Erythroblast (primary cell): ENCODE data around the gene EIF4G3.

ENCODE experiments used
- GATA1 ChIP-seq: IDR thresholded peaks from 2 replicates; pipeline ENCODE4 v1.6.1; 2011; ENCODE audit warnings: low read depth, mild to moderate bottlenecking, control low read depth, low read length, moderate library complexity
- POLR2A ChIP-seq: IDR thresholded peaks from 2 replicates; pipeline ENCODE4 v1.6.1; 2011; ENCODE audit warnings: mild to moderate bottlenecking, low read length

DNA sequence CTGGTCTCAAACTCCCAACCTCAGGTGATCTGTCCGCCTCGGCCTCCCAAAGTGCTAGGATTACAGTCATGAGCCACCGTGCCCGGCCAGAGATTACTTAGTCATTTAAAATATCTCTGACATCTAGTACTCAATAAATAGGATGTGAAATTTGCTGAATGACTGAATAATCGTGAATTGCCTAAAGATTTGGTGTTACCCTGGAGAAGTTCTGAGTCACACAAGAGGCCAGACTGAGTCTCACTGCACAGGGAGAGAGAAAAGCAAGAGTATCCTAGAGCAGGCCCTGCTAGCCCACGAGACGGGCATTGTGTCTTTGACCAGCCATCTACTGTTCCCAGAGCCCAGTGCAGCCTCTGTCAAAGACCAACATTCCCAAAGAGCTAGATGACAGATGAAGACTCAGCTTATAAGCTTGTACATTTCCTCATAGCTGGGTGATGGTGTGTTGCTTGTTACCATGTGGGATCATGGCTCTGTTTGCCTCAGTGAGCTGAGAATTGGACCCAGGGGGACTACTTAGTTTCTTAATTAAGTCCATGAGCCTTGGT is 5.6 kb upstream of the EIF4G3 start:
- TF ChIP-seq POLR2A (no peak), GATA1 (no peak)
